K562 (cell line): ENCODE data around the gene ATF5. TPM values are rescaled to one million over a fixed set of nuclear protein-coding genes. Genes with fewer than 3 reads are reported as not detected.
A peak's percentile ranks its signal among the peaks of the same experiment; 100 is the strongest.

Experiments
- ARID1B ChIP-seq: fragments of 450-650 bp; IDR thresholded peaks from 2 replicates; pipeline ENCODE4 v1.6.1; 2016; ENCODE audit warnings: antibody characterized with exemption, mild to moderate bottlenecking, inconsistent platforms
- BRD9 ChIP-seq: fragments of 450-650 bp; IDR thresholded peaks from 2 replicates; pipeline ENCODE4 v1.6.1; 2018; ENCODE audit warnings: low read depth; ENCODE audit not compliant: partially characterized antibody
- NEUROD1 ChIP-seq: fragments of 150-350 bp; IDR thresholded peaks from 2 replicates; pipeline ENCODE4 v1.6.1; 2014; ENCODE audit warnings: borderline replicate concordance, low read length, low read depth; ENCODE audit not compliant: partially characterized antibody
- POLR2A ChIP-seq: fragments of 450-650 bp; conservative IDR thresholded peaks from 2 replicates; pipeline ENCODE4 v1.6.1; 2016
- POU5F1 ChIP-seq: fragments of 150-350 bp; IDR thresholded peaks from 2 replicates; pipeline ENCODE4 v1.6.1; 2014; ENCODE audit warnings: borderline replicate concordance, low read length, low read depth, mild to moderate bottlenecking; ENCODE audit not compliant: partially characterized antibody
- RBFOX2 ChIP-seq: fragments of 200-400 bp; formaldehyde crosslinking; IDR thresholded peaks from 2 replicates; pipeline ENCODE4 v1.6.1; 2017; ENCODE audit warnings: low read depth, mild to moderate bottlenecking, low read length, moderate library complexity
- ZNF780A ChIP-seq: fragments of 250-450 bp; sonication (Bioruptor Pico); IDR thresholded peaks from 2 replicates; pipeline ENCODE4 v1.5.0; 2021; ENCODE audit warnings: mild to moderate bottlenecking
- ZSCAN32 ChIP-seq: fragments of 450-650 bp; formaldehyde crosslinking; IDR thresholded peaks from 2 replicates; pipeline ENCODE4 v1.4.0; 2020; ENCODE audit warnings: mild to moderate bottlenecking, moderate library complexity
- polyA plus RNA-seq, 8 experiments: library from polyadenylated mRNA; depleted of rRNA in 4 of 8; stranded (reverse) in 5 of 8; unstranded in 3 of 8; fragments of >200 nt; fragmentation: Nextera tagmentation in 2 of 8; fragmentation: Illumina TruSeq in 1 of 8; extraction: Ambion mirVana in 2 of 8; extraction: Trizol in 1 of 8; gene quantifications; 2 replicates each; pipeline versions ENCODE4 v1.2.1 to v1.2.3, GENCODE V29; 2011 to 2014; ENCODE audit warnings: inconsistent platforms in 1 of 8, missing spikeins in 1 of 8
- total RNA-seq, 7 experiments: library from RNA; depleted of rRNA in 6 of 7; stranded (reverse); fragments of >200 nt in 6 of 7; fragmentation: Illumina TruSeq in 2 of 7; extraction: Trizol in 2 of 7; gene quantifications; 2 replicates each; pipeline versions ENCODE4 v1.2.1 to v1.2.3, GENCODE V29; 2011 to 2021; ENCODE audit warnings: low replicate concordance in 1 of 7
- TF ChIP-seq, protein P1 (sequence below): sonication (generic); formaldehyde crosslinking; IDR thresholded peaks from 2 replicates; pipeline ENCODE4 v1.8.0; 2022; ENCODE audit warnings: mild to moderate bottlenecking, missing genetic modification reagents, borderline replicate concordance
- TF ChIP-seq, protein P2 (sequence below): fragments of 450-650 bp; IDR thresholded peaks from 2 replicates; pipeline ENCODE4 v1.6.1; 2016; ENCODE audit warnings: mild to moderate bottlenecking, moderate library complexity

Gene ATF5
- total and polyA plus RNA-seq, 9 of the 15 experiments (the other 6 are each of a cell fraction or from before 2014, with no cell fraction given), result 3.0 to 57.6 (median 11.1) TPM

DNA sequence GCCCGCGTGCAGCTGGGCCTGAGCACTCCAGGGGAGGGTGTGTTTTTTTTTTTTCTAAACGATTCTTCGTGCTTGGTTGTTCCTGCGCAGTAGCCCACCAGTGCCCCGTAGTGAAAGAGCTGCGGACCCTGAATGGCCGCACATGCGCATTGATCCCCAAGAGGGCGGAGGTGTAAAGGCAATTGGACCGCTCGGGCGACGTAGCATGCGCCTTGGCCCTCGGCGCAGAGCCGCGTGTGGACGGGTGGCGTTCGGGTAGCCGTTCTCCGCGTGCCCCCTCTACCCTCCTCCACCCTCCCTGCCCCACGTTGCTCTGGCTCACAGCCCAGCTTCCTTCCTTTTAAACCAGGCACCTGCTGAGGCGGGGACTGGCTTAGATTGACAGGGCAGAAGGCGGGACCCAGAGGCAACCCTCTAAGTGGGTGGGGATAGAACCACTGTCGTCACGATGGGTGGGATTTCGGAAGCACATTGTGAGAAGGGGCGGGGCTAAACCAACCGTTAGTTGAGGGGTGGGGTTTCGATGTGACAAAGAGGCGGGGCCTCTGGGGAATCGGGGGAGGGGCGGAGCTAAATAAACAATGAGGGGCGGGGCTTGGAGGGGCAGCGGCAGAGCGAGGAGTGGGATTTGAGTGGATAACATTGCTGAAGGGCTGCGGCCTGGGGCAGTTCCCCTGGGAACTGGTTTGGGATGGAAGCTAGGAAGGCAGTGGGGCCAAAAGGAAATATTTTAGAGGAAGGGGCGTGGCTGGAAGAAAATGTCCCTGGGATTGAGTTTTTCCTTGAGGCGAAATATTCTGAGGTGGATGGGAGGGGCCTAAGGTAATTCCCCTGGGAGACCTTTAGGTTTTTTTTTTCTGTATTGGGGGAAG lies 842 bp downstream of the ATF5 start (continued):
- TF ChIP-seq, protein P1, sequence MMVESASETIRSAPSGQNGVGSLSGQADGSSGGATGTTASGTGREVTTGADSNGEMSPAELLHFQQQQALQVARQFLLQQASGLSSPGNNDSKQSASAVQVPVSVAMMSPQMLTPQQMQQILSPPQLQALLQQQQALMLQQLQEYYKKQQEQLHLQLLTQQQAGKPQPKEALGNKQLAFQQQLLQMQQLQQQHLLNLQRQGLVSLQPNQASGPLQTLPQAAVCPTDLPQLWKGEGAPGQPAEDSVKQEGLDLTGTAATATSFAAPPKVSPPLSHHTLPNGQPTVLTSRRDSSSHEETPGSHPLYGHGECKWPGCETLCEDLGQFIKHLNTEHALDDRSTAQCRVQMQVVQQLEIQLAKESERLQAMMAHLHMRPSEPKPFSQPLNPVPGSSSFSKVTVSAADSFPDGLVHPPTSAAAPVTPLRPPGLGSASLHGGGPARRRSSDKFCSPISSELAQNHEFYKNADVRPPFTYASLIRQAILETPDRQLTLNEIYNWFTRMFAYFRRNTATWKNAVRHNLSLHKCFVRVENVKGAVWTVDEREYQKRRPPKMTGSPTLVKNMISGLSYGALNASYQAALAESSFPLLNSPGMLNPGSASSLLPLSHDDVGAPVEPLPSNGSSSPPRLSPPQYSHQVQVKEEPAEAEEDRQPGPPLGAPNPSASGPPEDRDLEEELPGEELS, result no peak; the same call in 1 of the 2 replicates
- TF ChIP-seq RBFOX2, result peak; percentile 13
- TF ChIP-seq, protein P2, sequence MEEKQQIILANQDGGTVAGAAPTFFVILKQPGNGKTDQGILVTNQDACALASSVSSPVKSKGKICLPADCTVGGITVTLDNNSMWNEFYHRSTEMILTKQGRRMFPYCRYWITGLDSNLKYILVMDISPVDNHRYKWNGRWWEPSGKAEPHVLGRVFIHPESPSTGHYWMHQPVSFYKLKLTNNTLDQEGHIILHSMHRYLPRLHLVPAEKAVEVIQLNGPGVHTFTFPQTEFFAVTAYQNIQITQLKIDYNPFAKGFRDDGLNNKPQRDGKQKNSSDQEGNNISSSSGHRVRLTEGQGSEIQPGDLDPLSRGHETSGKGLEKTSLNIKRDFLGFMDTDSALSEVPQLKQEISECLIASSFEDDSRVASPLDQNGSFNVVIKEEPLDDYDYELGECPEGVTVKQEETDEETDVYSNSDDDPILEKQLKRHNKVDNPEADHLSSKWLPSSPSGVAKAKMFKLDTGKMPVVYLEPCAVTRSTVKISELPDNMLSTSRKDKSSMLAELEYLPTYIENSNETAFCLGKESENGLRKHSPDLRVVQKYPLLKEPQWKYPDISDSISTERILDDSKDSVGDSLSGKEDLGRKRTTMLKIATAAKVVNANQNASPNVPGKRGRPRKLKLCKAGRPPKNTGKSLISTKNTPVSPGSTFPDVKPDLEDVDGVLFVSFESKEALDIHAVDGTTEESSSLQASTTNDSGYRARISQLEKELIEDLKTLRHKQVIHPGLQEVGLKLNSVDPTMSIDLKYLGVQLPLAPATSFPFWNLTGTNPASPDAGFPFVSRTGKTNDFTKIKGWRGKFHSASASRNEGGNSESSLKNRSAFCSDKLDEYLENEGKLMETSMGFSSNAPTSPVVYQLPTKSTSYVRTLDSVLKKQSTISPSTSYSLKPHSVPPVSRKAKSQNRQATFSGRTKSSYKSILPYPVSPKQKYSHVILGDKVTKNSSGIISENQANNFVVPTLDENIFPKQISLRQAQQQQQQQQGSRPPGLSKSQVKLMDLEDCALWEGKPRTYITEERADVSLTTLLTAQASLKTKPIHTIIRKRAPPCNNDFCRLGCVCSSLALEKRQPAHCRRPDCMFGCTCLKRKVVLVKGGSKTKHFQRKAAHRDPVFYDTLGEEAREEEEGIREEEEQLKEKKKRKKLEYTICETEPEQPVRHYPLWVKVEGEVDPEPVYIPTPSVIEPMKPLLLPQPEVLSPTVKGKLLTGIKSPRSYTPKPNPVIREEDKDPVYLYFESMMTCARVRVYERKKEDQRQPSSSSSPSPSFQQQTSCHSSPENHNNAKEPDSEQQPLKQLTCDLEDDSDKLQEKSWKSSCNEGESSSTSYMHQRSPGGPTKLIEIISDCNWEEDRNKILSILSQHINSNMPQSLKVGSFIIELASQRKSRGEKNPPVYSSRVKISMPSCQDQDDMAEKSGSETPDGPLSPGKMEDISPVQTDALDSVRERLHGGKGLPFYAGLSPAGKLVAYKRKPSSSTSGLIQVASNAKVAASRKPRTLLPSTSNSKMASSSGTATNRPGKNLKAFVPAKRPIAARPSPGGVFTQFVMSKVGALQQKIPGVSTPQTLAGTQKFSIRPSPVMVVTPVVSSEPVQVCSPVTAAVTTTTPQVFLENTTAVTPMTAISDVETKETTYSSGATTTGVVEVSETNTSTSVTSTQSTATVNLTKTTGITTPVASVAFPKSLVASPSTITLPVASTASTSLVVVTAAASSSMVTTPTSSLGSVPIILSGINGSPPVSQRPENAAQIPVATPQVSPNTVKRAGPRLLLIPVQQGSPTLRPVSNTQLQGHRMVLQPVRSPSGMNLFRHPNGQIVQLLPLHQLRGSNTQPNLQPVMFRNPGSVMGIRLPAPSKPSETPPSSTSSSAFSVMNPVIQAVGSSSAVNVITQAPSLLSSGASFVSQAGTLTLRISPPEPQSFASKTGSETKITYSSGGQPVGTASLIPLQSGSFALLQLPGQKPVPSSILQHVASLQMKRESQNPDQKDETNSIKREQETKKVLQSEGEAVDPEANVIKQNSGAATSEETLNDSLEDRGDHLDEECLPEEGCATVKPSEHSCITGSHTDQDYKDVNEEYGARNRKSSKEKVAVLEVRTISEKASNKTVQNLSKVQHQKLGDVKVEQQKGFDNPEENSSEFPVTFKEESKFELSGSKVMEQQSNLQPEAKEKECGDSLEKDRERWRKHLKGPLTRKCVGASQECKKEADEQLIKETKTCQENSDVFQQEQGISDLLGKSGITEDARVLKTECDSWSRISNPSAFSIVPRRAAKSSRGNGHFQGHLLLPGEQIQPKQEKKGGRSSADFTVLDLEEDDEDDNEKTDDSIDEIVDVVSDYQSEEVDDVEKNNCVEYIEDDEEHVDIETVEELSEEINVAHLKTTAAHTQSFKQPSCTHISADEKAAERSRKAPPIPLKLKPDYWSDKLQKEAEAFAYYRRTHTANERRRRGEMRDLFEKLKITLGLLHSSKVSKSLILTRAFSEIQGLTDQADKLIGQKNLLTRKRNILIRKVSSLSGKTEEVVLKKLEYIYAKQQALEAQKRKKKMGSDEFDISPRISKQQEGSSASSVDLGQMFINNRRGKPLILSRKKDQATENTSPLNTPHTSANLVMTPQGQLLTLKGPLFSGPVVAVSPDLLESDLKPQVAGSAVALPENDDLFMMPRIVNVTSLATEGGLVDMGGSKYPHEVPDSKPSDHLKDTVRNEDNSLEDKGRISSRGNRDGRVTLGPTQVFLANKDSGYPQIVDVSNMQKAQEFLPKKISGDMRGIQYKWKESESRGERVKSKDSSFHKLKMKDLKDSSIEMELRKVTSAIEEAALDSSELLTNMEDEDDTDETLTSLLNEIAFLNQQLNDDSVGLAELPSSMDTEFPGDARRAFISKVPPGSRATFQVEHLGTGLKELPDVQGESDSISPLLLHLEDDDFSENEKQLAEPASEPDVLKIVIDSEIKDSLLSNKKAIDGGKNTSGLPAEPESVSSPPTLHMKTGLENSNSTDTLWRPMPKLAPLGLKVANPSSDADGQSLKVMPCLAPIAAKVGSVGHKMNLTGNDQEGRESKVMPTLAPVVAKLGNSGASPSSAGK, result no peak
- TF ChIP-seq POLR2A, result peak; percentile 97
- no peak for TF ChIP-seq BRD9
- no peak for TF ChIP-seq POU5F1
- TF ChIP-seq ARID1B, result no peak
- 0 out of 2 replicates have a peak, but pooled peaks have one; percentile 43 for TF ChIP-seq ZSCAN32
- no peak for TF ChIP-seq ZNF780A
- TF ChIP-seq NEUROD1, result no peak
